Neutrophil (primary cell): Measurements from ENCODE around the gene LRBA.

ENCODE experiments used
- H3K27ac ChIP-seq: fragments of 200-600 bp; sonication (generic); 2 replicates; pipeline ENCODE4 v1.5.1; 2016; ENCODE audit warnings: mild to moderate bottlenecking, moderate library complexity
- H3K27me3 ChIP-seq: fragments of 200-600 bp; sonication (generic); 2 replicates; pipeline ENCODE4 v1.6.0; 2016; ENCODE audit warnings: mild to moderate bottlenecking
- H3K36me3 ChIP-seq: fragments of 200-600 bp; sonication (generic); 2 replicates; pipeline ENCODE4 v1.5.1; 2017
- H3K4me1 ChIP-seq, 2 experiments: fragments of 200-600 bp in 1 of 2; sonication (generic) in 1 of 2; 1 replicate in 1 of 2; 2 replicates in 1 of 2; pipeline versions ENCODE4 v1.5.1 to v1.6.1; 2013 to 2016; ENCODE audit warnings: low read depth in 1 of 2, low read length in 1 of 2, mild to moderate bottlenecking in 1 of 2, moderate library complexity in 1 of 2; ENCODE audit not compliant: control insufficient read depth in 1 of 2, insufficient read depth in 1 of 2
- H3K4me3 ChIP-seq, 2 experiments: fragments of 200-600 bp in 1 of 2; sonication (generic) in 1 of 2; 1 replicate in 1 of 2; 2 replicates in 1 of 2; pipeline ENCODE4 v1.5.1; 2013 to 2016; ENCODE audit warnings: low read depth in 1 of 2, low read length in 1 of 2, mild to moderate bottlenecking in 1 of 2, moderate library complexity in 1 of 2
- H3K9me3 ChIP-seq: fragments of 200-600 bp; sonication (generic); 2 replicates; pipeline ENCODE4 v1.5.1; 2016
- TF ChIP-seq, protein P1 (sequence below): fragments of 200-600 bp; sonication (generic); IDR thresholded peaks from 2 replicates; pipeline ENCODE4 v1.5.1; 2016; ENCODE audit warnings: antibody characterized with exemption

LRBA gene

GRCh38 chr4:150978738-150979575 is 36.1 kb downstream of the LRBA start:
- TF ChIP-seq, protein P1, sequence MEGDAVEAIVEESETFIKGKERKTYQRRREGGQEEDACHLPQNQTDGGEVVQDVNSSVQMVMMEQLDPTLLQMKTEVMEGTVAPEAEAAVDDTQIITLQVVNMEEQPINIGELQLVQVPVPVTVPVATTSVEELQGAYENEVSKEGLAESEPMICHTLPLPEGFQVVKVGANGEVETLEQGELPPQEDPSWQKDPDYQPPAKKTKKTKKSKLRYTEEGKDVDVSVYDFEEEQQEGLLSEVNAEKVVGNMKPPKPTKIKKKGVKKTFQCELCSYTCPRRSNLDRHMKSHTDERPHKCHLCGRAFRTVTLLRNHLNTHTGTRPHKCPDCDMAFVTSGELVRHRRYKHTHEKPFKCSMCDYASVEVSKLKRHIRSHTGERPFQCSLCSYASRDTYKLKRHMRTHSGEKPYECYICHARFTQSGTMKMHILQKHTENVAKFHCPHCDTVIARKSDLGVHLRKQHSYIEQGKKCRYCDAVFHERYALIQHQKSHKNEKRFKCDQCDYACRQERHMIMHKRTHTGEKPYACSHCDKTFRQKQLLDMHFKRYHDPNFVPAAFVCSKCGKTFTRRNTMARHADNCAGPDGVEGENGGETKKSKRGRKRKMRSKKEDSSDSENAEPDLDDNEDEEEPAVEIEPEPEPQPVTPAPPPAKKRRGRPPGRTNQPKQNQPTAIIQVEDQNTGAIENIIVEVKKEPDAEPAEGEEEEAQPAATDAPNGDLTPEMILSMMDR, result no peak
- no peaks in the 10 kb centered on the region for H3K4me1 ChIP-seq
- H3K27me3 ChIP-seq, result no peaks in the 10 kb centered on the region
- no peaks in the 10 kb centered on the region for H3K36me3 ChIP-seq
- no peaks in the 10 kb centered on the region for H3K9me3 ChIP-seq
- H3K4me3 ChIP-seq, result no peak overlapping the region
- H3K27ac ChIP-seq, result no peak overlapping the region

- no peaks in the 10 kb centered on the region for H3K36me3 ChIP-seq
- no peaks in the 10 kb centered on the region for H3K9me3 ChIP-seq
- H3K4me1 ChIP-seq, result no peaks in the 10 kb centered on the region
These were observed 38.5 kb downstream of the LRBA start for GRCh38 chr4:150976478-150977118.

GRCh38 chr4:150974750-150975149 is 40.3 kb downstream of the LRBA start:
- TF ChIP-seq, protein P1, result no peak
- H3K27ac ChIP-seq, result no peak overlapping the region
- H3K36me3 ChIP-seq, result no peaks in the 10 kb centered on the region
- no peaks in the 10 kb centered on the region for H3K27me3 ChIP-seq
- H3K4me3 ChIP-seq, result no peak overlapping the region
- H3K9me3 ChIP-seq, result no peaks in the 10 kb centered on the region
- no peaks in the 10 kb centered on the region for H3K4me1 ChIP-seq

More at GRCh38 chr4:150976478-150977118, 38.5 kb downstream of the LRBA start:
- Histone ChIP-seq H3K27me3 (no peaks in the 10 kb centered on the region), H3K4me3 (no peak overlapping the region), H3K27ac (no peak overlapping the region)
- TF ChIP-seq, protein P1, result no peak

- Histone ChIP-seq H3K27ac (no peak overlapping the region), H3K9me3 (no peaks in the 10 kb centered on the region), H3K36me3 (no peaks in the 10 kb centered on the region), H3K27me3 (no peaks in the 10 kb centered on the region), H3K4me3 (no peak overlapping the region), H3K4me1 (no peaks in the 10 kb centered on the region)
- TF ChIP-seq, protein P1, result no peak
These were observed 40.8 kb downstream of the LRBA start for GRCh38 chr4:150974252-150974640.

DNA sequence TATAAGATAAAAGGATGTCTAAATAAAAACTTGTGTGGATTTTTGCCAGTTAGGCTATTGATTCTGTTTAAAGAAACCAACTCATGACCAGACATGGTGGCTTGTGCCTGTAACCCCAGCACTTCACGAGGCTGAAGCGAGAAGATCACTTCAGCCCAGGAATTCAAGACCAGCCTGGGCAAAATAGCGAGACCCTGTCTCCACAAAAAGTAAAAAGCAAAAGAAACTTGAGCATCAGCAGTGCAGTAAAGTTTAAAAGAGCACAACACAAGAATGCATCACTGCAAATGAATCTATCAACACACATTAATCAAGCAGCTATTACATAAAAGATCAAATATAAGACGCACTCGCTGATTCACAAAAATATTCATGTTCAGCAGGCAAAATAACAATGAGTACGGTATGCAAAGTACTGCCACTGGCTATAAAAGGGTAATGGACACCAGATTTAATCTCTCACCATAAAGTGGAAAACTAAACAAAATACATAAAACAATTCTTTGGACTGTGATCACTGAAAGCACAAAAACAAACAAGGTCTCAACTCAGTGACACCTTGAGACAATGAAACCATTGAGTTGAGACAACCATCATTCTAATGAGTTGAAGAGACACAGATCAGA is 41.3 kb downstream of the LRBA start:
- Histone ChIP-seq H3K36me3 (no peaks in the 10 kb centered on the region), H3K4me3 (no peak overlapping the region), H3K27ac (no peak overlapping the region), H3K27me3 (no peaks in the 10 kb centered on the region), H3K9me3 (no peaks in the 10 kb centered on the region), H3K4me1 (no peaks in the 10 kb centered on the region)
- TF ChIP-seq, protein P1, result no peak
